HG02870 (cell line): ENCODE results near the gene MED28.

Source experiments
- ATAC-seq: cut with Tn5 transposase; IDR thresholded peaks from one replicate; pipeline ENCODE4 v1.9.1; 2021; ENCODE audit warnings: mild to moderate bottlenecking, moderate library complexity; ENCODE audit not compliant: unreplicated experiment

MED28 gene

DNA sequence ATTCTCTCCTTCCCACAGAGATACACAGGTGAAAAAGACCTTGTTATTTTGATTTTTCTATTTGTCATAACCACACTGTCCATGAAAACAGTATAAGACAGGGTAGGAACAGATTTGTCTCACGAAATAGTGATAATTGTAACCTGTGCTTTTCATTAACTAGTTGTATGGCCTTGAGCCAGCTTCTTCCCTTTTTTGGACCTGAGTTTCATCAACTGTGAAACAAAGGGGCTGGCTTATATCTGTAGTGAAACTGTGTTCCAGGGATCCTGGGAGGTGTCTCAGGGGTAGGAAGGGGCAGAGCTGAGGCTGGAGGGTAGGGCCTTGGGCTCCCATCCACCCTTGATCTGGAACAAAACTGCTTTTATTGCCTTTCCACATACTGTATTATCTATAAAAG is 50.9 kb downstream of the MED28 start:
- no peak for ATAC-seq

GRCh38 chr4:17665852-17666251 is 51.4 kb downstream of the MED28 start:
- no peak for ATAC-seq

DNA sequence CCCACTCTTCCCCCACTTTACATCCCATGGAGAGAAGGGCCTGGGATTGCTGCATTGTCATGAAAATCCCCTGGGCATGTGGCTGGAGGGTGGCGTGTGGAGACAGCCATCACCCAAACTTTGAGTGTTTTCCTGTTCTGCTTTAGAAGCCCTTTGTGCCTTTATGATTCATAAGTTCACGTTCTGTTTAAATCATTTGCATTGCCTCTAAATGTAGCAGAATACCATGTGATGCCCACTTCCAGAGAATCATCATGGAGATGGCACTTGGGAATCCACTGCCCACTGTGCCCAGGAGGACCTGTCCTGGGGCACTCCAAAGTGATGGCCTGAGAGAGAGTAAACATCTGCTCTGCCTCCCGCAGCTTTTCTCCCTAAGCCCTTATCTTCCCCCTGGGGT is 52.8 kb downstream of the MED28 start:
- ATAC-seq: no peak

GRCh38 chr4:17667653-17668201 is 53.3 kb downstream of the MED28 start:
- ATAC-seq: no peak

DNA sequence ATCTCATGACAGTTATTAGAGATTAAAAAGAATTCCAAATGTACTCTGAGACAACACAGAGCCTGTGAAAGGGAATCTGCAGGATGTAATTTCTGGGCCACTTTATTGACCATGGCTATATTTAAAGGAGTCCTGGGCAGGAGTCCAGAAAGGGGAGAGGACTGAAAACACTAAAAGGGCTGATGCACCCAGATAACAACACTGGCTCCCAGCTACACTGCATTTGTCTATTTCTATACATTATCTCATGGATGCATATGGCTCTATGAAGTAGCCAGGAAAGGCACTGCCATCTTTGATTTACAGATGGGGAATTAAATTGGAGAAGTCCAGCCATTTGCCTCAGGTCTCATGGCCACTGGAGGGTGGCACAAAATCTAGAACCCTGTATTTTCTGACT is 56.0 kb downstream of the MED28 start:
- ATAC-seq: no peak

GRCh38 chr4:17680559-17681280 is 66.3 kb downstream of the MED28 start:
- ATAC-seq: no peak

- no peak for ATAC-seq
Observed at GRCh38 chr4:17681281-17682221, 67.1 kb downstream of the MED28 start.

DNA sequence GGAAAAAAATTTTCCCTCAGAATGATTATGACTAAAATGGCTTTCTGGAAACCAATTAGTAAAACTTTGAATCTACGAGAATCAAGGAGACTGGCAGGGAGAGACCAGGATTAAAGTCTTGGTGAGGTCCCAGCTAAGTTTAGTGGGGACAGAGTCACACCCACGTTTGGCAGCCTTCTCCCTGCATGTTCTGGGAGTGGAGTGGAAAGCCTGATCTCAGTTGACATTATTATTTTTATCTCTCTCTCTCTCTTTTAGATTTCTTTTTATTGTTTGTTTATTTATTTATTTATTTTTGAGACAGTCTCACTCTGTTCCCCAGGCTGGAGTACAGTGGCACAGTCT is 67.8 kb downstream of the MED28 start:
- no peak for ATAC-seq
